Progenitor cell of endocrine pancreas (in vitro differentiated cells): ENCODE data around the gene NRP2. TPM values are rescaled to one million over a fixed set of nuclear protein-coding genes. Genes with fewer than 3 reads are reported as not detected.

Experiments used
- DNase-seq: peaks from one replicate; pipeline ENCODE4 v3.0.0; 2021; ENCODE audit warnings: low spot score; ENCODE audit not compliant: unreplicated experiment
- H3K27ac Mint-ChIP-seq: 2 replicates; pipeline ENCODE4 v1.8.0; 2021; ENCODE audit warnings: mild to moderate bottlenecking, moderate library complexity, mixed read lengths
- H3K27me3 Mint-ChIP-seq: 2 replicates; pipeline ENCODE4 v1.8.0; 2021; ENCODE audit warnings: mixed read lengths
- H3K36me3 Mint-ChIP-seq: 2 replicates; pipeline ENCODE4 v1.8.0; 2022; ENCODE audit warnings: mixed read lengths; ENCODE audit not compliant: insufficient read depth
- H3K4me1 Mint-ChIP-seq: 2 replicates; pipeline ENCODE4 v1.8.0; 2021; ENCODE audit warnings: low read depth, mixed read lengths
- H3K4me3 Mint-ChIP-seq: 2 replicates; pipeline ENCODE4 v1.8.0; 2021; ENCODE audit warnings: low read depth, mild to moderate bottlenecking, moderate library complexity, mixed read lengths
- H3K9me3 Mint-ChIP-seq: 2 replicates; pipeline ENCODE4 v1.8.0; 2021; ENCODE audit warnings: low read depth, mixed read lengths
- total RNA-seq: library from RNA; stranded (reverse); gene quantifications from 2 replicates; pipeline ENCODE4 v1.2.1, GENCODE V29; 2021
- TF ChIP-seq, protein P1 (sequence below): fragments of 200-600 bp; sonication (generic); IDR thresholded peaks from one replicate; pipeline ENCODE4 v1.5.0; 2021; ENCODE audit warnings: antibody characterized with exemption, mild to moderate bottlenecking; ENCODE audit not compliant: unreplicated experiment

Gene NRP2
- total RNA-seq, 1 donor from 2014 or later = 6.3 TPM

GRCh38 chr2:205646680-205647079, 35.6 kb upstream of the NRP2 start:
- H3K9me3 Mint-ChIP-seq = no peaks in the 10 kb centered on the region
- peaks cover under 1% of the 10 kb centered on the region for H3K27me3 Mint-ChIP-seq
- H3K27ac Mint-ChIP-seq = no peak overlapping the region
- H3K4me3 Mint-ChIP-seq = no peak overlapping the region
- H3K4me1 Mint-ChIP-seq = peaks cover 36% of the 10 kb centered on the region
- no peak for DNase-seq
- TF ChIP-seq, protein P1, sequence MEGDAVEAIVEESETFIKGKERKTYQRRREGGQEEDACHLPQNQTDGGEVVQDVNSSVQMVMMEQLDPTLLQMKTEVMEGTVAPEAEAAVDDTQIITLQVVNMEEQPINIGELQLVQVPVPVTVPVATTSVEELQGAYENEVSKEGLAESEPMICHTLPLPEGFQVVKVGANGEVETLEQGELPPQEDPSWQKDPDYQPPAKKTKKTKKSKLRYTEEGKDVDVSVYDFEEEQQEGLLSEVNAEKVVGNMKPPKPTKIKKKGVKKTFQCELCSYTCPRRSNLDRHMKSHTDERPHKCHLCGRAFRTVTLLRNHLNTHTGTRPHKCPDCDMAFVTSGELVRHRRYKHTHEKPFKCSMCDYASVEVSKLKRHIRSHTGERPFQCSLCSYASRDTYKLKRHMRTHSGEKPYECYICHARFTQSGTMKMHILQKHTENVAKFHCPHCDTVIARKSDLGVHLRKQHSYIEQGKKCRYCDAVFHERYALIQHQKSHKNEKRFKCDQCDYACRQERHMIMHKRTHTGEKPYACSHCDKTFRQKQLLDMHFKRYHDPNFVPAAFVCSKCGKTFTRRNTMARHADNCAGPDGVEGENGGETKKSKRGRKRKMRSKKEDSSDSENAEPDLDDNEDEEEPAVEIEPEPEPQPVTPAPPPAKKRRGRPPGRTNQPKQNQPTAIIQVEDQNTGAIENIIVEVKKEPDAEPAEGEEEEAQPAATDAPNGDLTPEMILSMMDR = no peak
- no peaks in the 10 kb centered on the region for H3K36me3 Mint-ChIP-seq

DNA sequence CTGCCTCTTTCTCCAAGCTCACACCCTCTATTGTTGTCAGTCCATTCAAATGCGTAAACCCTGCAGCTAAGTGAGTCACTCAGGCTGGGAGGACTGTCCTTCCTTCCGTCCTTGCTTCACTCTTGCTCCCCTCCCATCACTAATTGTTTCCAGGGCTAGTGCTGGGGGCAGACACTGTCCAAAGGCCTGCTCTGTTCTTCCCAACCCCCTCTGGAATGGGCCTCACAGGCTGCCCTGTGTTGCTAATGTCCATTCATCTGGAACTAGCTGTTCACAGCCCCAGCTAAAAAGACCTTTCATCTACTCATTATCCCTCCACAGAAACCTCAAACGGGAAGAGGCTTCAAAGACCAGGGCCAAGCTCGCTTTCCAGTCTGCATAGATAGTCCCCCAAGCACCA, 31.9 kb upstream of the NRP2 start:
- Mint-ChIP-seq H3K27me3 (peaks cover 14% of the 10 kb centered on the region), H3K4me1 (peaks cover 16% of the 10 kb centered on the region), H3K9me3 (peaks cover 4% of the 10 kb centered on the region), H3K36me3 (no peaks in the 10 kb centered on the region), H3K27ac (no peak overlapping the region), H3K4me3 (no peak overlapping the region)
- TF ChIP-seq, protein P1 = no peak
- no peak for DNase-seq

DNA sequence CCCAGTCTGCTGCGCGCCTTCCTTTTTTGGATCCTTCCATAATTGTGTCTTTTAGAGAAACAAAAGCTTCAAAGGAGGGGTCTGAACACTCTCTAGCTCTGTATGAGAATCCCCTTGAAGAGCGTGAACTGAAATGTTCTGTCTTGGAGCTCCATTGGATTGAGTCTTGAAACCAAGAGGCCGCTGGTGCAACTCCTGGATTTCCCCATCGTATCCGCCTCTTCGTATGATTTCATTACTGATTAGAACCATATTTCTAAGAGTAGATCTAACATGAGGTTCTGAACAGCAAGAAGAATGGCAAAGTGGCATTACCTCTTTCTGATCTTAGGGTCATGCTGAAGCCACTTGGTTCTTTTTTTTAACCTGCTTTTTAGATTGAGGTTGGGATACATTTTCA, 31.4 kb upstream of the NRP2 start:
- Mint-ChIP-seq H3K9me3 (peaks cover 4% of the 10 kb centered on the region), H3K4me1 (peaks cover 15% of the 10 kb centered on the region), H3K27ac (no peak overlapping the region), H3K4me3 (no peak overlapping the region), H3K27me3 (peaks cover 14% of the 10 kb centered on the region), H3K36me3 (no peaks in the 10 kb centered on the region)
- TF ChIP-seq, protein P1 = no peak
- no peak for DNase-seq

DNA sequence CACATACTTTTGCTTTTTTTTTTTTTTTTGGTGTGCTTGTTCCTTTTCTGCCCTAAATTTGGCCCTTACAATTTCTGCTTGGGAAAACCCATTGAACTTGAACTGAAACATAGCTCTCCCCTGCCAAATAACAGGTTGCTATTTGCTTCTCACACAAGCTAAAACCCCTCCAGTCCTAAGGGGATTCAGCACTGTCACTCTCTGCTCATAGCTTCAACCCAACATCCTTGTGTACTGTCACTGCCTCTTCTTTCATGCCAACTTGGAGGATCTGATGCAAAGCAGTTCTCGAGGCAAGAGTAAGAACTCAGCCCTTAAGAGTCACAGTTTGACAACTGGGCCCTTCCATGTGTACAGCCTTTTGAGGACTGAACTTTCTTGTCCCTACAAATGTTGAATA, 30.6 kb upstream of the NRP2 start:
- TF ChIP-seq, protein P1 = no peak
- H3K9me3 Mint-ChIP-seq = peaks cover 4% of the 10 kb centered on the region
- H3K27me3 Mint-ChIP-seq = peaks cover 14% of the 10 kb centered on the region
- H3K4me1 Mint-ChIP-seq = peaks cover 12% of the 10 kb centered on the region
- DNase-seq = no peak
- no peak overlapping the region for H3K4me3 Mint-ChIP-seq
- H3K36me3 Mint-ChIP-seq = no peaks in the 10 kb centered on the region
- H3K27ac Mint-ChIP-seq = no peak overlapping the region

- H3K27me3 Mint-ChIP-seq = peaks cover 16% of the 10 kb centered on the region
- TF ChIP-seq, protein P1 = no peak
- H3K9me3 Mint-ChIP-seq = peaks cover 4% of the 10 kb centered on the region
- H3K36me3 Mint-ChIP-seq = no peaks in the 10 kb centered on the region
- H3K4me1 Mint-ChIP-seq = peaks cover 7% of the 10 kb centered on the region
- no peak for DNase-seq
- no peak overlapping the region for H3K27ac Mint-ChIP-seq
- H3K4me3 Mint-ChIP-seq = no peak overlapping the region
Measured at GRCh38 chr2:205654878-205655605, 27.3 kb upstream of the NRP2 start.
